ENCODE measurements around the gene ZNF28.

DNA sequence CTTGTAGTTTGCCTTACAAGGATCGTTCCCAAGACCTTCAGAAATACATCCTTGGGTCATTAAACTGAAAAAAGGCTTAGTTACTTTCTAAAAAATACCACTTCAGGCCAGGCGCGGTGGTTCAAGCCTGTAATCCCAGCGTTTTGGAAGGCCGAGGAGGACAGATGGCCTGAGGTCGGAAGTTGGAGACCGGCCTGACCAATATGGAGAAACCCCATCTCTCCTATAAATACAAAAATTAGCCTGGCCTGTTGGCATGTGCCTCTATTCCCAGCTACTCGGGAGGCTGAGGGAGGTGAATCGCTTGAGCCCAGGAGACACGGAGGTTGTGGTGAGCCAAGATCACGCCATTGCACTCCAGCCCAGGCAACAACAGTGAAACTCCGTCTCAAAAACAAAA, 2.2 kb upstream of the ZNF28 start:
- TF ChIP-seq, protein P1, sequence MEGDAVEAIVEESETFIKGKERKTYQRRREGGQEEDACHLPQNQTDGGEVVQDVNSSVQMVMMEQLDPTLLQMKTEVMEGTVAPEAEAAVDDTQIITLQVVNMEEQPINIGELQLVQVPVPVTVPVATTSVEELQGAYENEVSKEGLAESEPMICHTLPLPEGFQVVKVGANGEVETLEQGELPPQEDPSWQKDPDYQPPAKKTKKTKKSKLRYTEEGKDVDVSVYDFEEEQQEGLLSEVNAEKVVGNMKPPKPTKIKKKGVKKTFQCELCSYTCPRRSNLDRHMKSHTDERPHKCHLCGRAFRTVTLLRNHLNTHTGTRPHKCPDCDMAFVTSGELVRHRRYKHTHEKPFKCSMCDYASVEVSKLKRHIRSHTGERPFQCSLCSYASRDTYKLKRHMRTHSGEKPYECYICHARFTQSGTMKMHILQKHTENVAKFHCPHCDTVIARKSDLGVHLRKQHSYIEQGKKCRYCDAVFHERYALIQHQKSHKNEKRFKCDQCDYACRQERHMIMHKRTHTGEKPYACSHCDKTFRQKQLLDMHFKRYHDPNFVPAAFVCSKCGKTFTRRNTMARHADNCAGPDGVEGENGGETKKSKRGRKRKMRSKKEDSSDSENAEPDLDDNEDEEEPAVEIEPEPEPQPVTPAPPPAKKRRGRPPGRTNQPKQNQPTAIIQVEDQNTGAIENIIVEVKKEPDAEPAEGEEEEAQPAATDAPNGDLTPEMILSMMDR (IDR thresholded peaks at IDR 0.05) = no peak
- TF ChIP-seq POLR2AphosphoS5 (IDR thresholded peaks at IDR 0.05) = no peak

All from upper lobe of left lung (tissue), 4 donors.